ELR (cell line): Measurements from ENCODE around the gene FAM83G.
A peak's percentile ranks its signal among the peaks of the same experiment; 100 is the strongest.

Experiments used
- DNase-seq: peaks from one replicate; pipeline ENCODE4 v3.0.0-alpha.2; 2015; ENCODE audit warnings: low read depth

The FAM83G gene

GRCh38 chr17:18987230-18987610 is 17.3 kb downstream of the FAM83G start:
- no peak for DNase-seq

DNA sequence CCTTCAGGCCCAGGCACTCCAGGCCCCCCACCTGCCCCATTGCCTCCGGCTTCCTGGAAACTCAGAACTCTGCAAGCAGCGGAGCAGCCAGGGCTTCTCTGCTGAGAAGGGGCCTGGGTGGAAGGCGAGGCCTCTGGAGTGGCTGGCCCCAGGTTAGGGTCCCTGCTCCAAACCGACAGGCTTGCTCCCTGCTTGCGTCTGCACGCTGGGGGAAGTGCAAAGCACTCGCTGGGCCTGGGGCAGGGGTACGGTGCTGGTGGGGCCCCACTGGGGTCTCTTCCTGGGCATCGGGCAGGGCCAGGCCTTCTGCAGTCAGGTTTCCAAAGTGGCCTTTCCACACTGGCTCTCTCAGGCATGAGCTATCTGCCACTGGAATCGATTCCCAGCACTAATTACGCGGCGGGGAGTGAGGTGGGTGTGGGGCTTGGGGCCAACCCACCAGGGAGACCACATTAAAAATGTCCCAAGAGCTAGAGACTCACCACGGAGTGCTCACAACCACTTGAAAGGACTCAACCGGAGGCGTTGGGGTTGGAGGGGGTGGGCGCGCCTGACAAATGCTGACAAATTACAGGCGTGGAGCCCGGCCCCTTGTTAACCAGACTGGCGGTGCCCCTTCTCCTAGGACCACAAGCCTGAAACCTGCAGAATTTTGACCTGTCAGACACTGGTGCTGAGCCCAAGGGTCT is 17.9 kb downstream of the FAM83G start:
- no peak for DNase-seq

DNA sequence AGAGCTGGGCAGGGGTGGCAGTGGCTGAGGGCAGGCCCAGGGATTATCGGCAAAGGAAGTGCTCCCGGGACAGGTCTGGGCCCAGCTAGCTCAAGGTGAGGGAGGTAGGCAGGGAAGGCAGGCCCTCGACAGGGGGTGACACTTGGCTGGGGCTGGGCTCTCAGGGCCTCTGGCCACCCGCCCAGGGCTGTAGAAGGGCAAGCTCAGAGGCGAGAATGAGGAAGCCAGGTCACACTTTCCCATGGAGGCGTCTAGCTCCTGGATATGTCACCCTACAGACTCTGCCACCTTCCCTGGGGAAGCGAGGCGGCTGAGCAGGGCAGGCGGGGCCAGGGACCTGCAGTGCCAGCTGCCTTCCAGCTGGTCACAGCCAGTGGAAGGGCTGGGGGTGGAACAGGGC is 19.1 kb downstream of the FAM83G start:
- no peak for DNase-seq

DNA sequence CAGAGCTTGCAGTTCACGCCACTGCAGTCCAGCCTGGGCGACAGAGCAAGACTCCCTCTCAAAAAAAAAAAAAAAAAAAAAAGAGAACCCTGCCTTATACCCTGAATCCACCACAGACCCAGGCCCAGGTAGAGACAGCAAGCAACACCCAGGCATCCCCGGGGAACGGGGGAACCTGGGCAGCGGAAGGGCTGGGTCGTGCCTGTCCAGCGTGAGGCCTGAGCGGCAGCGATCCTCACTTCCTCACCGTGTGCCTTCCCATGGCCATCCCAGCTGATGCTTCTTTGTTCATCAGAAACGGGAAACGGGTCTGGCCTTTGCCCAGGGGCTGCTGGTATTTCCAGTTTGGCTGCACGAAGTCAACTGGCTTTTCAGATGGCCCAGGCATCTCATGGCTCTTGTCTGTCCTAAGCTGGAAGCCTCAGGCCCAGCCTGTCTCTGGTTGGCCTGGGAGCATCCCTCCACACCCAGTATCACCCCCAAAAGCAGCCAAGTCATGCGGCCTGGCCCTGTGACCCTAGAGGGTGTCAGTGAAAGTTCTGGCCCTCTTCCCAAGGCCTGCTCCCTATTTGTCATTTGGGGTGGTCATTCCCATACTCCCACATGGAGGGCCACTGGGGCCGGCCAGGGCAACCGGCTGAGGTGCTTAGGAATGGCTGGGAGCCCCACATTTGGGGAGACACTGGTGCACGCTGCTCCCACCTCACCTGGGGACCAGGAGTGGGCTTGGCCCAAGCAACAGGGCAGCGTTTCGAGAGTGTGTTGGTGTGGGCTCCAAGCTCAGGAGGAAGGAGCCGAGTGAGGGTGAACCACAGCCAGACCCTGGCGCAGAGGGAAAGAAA is 20.1 kb downstream of the FAM83G start:
- DNase-seq: no peak

DNA sequence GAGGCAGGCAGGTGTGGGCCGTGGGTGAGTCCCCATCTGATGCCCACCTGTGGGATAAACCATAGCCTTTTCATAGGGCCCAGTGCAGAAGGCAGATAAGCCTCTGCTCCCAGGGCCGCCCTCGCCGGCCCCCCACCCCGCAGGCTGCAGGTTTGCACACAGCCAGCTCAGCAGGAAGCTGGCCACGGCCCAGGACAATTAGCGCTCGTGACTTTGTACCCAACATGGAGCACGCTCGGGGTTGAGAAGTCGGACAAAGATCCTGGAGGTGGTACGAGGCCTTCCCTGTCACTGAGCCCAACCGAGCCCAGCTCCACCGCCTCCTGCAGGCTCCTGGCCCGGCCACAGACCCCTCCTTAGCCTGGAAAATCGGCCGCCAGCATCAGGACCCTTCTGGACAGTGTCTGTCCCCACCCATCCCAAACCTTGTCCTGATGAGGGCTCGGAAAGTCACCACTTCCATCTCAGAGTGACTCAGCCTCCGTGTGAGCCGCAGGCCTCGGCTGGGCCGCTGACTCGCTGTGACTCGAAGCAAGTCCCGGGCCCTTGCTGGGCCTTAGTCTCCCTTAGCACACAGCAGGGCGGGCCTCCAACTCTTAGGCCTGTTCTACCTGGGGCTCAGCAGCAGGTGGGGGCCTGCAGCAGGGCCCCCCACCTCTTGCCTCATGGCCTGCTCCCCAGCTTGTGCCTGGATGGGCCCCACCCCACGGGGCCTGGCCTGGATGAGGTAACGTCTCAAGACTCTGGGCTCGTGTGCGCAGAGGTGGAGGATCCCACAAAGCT is 22.7 kb downstream of the FAM83G start:
- peak; percentile 87 for DNase-seq

DNA sequence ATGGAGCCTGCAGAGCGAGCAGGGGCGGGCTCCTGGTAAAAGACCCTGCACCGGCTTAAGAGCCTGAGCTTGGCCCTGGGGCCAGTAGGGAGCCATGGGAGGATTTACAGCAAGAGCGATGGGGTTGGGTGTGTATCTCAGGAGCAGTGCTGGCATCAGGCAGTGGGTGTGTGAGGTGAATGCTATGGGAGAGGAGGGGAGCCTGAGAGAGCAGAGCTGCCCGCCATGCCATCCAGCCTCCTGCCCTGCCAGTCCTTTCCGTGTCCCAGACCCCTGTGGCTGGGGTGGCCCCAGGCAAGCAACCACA is 23.3 kb downstream of the FAM83G start:
- no peak for DNase-seq

- peak; percentile 83 for DNase-seq
Measured at GRCh38 chr17:18980682-18981334, 23.8 kb downstream of the FAM83G start.

- no peak for DNase-seq
Measured at GRCh38 chr17:18978655-18979054, 25.9 kb downstream of the FAM83G start.

DNA sequence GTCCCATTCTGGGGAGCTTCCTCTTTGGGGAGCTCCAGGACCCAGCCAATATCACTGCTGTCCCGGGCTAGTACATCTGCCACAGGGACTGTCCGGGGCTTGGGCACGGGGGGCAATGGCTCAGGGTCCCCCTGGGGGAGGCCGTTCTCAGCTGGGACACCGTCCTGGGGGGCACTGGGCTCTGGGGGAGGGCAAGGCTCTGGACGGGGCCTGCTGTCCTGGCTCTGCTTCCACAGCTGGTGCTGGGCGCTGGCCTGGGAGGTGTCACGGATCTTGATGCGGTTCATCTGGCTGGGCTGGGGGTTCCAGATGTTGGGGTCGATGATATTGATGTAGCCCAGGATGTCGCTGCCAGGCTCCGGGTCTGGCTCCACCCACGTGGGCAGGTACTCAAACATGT is 26.5 kb downstream of the FAM83G start:
- DNase-seq: no peak

GRCh38 chr17:18977646-18978045 is 26.9 kb downstream of the FAM83G start:
- DNase-seq: no peak

DNA sequence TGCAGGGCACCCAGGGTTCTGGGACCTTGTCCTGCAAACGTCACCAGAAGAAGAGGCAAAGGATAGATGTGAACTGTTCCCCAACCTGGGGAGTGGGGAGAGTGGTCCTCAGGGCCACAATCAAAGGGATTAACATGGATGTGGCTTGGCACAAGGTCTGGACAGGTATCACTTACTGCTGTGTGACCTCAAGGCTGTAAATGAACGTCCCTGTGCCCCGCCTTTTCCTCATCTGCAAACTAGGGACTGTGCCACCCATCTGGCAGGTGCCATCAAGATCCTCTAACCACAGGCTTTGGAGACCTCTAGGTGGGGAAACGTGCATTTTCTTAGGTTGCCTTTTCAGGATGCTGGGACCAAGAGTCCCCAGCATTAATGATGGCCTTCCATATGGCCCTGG is 27.5 kb downstream of the FAM83G start:
- no peak for DNase-seq

DNA sequence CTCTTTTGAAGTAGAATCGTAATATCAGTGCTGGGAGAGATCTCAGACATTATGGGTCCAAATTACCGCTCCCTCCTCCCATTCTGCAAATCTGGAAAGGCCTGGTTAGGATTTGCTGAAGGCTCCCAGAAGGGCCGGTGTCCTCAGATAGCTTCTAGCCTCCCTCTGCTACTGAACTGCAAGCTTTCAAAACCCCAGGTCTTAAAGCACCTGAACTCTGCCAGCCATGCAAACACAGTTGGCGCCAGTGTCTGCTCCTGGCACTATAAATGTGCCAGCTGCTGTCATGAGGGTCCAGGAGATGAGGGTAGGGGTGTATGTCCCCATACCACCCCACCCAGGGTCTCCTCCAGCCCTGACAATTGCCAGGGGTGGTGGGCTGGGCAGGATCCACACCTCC is 28.4 kb downstream of the FAM83G start:
- no peak for DNase-seq

- no peak for DNase-seq
Measured at GRCh38 chr17:18975597-18975996, 29.0 kb downstream of the FAM83G start.

DNA sequence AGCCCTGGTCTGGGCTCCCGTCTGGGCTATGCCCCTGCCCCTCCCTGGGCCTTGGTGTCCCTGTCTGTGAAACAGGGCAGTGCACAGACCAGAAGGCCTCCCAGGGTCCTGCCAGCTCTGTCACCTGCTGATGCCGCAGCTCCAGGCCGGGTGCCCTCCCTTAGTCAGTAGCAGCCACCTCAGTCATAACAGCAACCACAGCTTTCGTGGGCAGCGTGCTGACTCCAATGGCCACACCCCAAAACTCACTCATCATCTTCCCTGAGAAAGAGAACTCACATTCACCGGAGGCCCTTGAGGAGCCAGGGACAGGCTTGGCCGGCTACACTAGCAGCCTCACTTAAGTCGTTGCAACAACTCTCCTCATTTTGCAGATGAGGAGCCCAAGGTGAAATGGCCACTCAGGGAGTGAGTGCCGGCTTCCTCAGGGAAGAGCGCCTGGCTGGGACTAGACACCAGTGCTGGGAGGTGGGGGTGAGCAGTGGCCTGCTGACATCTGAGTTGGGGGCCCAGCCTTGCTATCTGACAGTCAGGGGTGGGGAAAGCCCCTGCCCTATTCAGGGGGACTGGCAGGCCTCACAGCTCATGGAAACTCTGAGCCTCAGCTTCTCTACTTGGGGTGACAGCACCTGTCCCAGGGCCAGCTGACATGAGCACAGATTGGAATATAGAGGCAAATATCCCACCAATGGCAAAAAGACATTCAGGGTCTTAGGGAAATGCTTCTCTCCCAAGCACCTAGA is 30.0 kb downstream of the FAM83G start:
- peak; percentile 54 for DNase-seq

GRCh38 chr17:18971801-18972200 is 32.8 kb downstream of the FAM83G start:
- no peak for DNase-seq

DNA sequence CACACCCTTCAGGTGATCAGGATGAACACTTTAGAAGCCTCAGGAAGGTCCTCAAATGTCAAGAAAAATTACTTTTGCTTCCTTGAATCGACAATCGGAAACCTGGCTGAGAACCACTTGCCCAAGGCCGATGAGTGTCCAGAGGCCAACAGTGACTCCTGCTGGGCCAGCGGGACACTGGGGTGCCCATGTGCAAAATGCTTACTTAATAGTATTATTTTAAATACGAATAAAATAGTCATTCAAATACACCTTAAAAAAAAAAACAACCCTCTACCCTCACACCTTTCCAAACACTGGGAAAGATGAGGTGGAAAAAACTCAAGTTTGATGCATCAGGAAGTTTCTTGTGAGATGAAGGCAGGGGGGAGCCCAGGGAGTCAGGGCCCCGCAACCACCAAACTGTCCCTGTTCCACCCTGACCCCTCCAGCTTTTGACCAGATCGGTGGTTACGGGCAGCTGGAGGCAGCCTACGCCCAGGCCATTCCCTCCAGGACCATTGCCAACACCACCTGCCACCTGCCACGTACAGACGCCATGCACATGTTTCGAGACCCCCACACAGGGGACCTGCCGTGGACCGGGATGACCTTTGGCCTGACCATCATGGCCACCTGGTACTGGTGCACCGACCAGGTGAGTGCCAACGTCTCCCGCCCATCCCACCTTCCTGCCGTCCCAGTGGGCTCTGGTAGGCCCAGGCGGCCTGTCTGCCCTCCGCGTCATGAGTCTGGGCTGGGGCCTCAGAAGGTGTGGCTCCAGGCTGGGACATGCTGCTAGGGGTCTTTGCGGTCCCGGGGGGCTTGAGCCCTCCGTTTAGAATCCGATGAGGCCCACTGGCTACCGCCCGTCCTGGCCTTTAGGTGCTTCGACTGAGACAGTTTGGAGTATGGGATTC is 33.7 kb downstream of the FAM83G start:
- no peak for DNase-seq

DNA sequence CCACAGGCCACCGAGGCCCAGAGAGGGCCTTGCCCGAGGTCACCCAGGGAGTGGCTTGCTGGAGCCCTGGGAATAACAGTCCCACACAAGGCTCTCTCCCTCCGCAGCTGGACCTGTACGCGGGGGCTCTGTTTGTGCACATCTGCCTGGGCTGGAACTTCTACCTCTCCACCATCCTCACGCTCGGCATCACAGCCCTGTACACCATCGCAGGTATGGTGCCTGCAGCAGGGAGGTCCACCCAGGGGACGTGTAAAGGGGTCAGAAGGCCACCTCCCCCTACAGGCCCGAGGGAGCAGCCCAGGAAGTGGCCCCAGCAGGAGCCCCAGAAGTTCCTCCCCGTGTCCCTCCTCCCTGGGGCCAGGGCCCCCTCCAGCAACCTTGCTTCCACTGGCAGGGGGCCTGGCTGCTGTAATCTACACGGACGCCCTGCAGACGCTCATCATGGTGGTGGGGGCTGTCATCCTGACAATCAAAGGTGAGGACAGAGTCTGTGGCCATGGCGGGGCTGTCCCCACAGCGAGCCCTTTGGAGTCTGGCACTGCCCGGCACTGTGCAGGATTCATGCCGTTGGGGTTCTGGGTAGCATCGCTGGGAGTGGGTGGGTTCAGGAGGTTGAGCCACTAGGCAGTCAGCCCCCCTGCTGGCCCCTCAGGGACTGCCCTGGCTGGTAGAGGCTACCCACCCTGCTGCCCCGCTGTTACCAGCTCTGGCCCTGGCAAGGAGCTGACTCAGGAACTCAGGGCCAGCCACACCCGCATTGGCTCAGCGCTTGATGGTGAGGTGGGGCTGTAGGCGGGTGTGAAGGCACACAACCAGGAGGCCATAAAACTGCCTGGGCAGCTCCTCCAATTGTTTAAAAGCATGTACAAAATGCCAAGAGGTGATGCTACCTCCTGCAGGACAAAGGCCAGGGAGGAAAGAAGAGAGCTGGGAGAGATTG is 35.3 kb downstream of the FAM83G start:
- DNase-seq: peak; percentile 44

DNA sequence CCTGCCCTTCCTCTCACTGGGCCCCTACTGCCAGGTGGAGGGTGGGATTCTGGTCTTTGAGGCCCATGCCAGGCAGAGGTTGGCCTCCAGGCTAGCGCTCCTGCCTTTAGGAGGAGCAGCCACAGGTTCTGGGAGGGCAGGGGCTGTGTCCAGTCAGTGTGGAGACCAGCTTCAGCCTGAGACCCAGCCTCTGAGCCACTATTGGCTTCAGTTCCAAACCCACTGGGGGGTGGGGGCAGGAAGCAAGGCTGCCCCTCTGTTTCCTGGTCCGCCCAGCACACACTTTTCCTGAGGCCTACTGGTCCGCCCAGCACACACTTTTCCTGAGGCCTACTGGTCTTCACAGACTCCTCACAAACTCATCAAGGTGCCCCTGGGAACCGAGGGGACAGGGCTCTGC is 36.2 kb downstream of the FAM83G start:
- DNase-seq: no peak

- DNase-seq: peak; percentile 63
Measured at GRCh38 chr17:18967916-18968315, 36.6 kb downstream of the FAM83G start.
